K562 (cell line): ENCODE measurements around the gene ENDOD1.

ENCODE experiments used
- ARNT ChIP-seq, 2 experiments: fragments of 450-650 bp; IDR thresholded peaks; 2 replicates each; pipeline ENCODE4 v1.6.1; 2016; ENCODE audit warnings: mild to moderate bottlenecking in 1 of 2
- EP300 ChIP-seq: IDR thresholded peaks from 2 replicates; pipeline ENCODE4 v1.6.1; 2012; ENCODE audit warnings: low read length, improper control_type of control experiment
- GABPB1 ChIP-seq: sonication (generic); formaldehyde crosslinking; IDR thresholded peaks from 2 replicates; pipeline ENCODE4 v1.8.0; 2022; ENCODE audit warnings: mild to moderate bottlenecking, missing genetic modification reagents
- HDAC2 ChIP-seq: fragments of 450-650 bp; IDR thresholded peaks from 2 replicates; pipeline ENCODE4 v1.6.1; 2016; ENCODE audit warnings: mild to moderate bottlenecking
- MAZ ChIP-seq, 2 experiments: fragments of 450-650 bp in 1 of 2; sonication (generic) in 1 of 2; formaldehyde crosslinking; IDR thresholded peaks in 1 of 2; conservative IDR thresholded peaks in 1 of 2; 2 replicates each; pipeline versions ENCODE4 v1.4.0 to v1.5.0; 2020; ENCODE audit warnings: mild to moderate bottlenecking in 1 of 2, missing genetic modification reagents in 1 of 2
- SMC3 ChIP-seq: conservative IDR thresholded peaks from 2 replicates; pipeline ENCODE4 v1.6.1; 2011; ENCODE audit warnings: low read depth, low read length, improper control_type of control experiment; ENCODE audit not compliant: insufficient read depth
- TOE1 ChIP-seq, 2 experiments: fragments of 450-650 bp in 1 of 2; sonication (generic) in 1 of 2; formaldehyde crosslinking in 1 of 2; IDR thresholded peaks; 2 replicates each; pipeline versions ENCODE4 v1.7.1 to v1.8.0; 2016 to 2022; ENCODE audit warnings: borderline replicate concordance in 2 of 2, mild to moderate bottlenecking in 2 of 2, antibody characterized with exemption in 1 of 2, inconsistent platforms in 1 of 2, low read depth in 1 of 2, missing genetic modification reagents in 1 of 2, moderate library complexity in 1 of 2
- TF ChIP-seq, protein P1 (sequence below): sonication (generic); formaldehyde crosslinking; IDR thresholded peaks from 2 replicates; pipeline ENCODE4 v1.8.0; 2023; ENCODE audit warnings: mild to moderate bottlenecking, missing genetic modification reagents
- TF ChIP-seq, protein P2 (sequence below): sonication (generic); formaldehyde crosslinking; IDR thresholded peaks from 2 replicates; pipeline ENCODE4 v1.5.0; 2020; ENCODE audit warnings: missing genetic modification reagents
- TF ChIP-seq, protein P3 (sequence below): IDR thresholded peaks from 2 replicates; pipeline ENCODE4 v1.6.1; 2011; ENCODE audit not compliant: insufficient read length; ENCODE audit errors: extremely low read depth

DNA sequence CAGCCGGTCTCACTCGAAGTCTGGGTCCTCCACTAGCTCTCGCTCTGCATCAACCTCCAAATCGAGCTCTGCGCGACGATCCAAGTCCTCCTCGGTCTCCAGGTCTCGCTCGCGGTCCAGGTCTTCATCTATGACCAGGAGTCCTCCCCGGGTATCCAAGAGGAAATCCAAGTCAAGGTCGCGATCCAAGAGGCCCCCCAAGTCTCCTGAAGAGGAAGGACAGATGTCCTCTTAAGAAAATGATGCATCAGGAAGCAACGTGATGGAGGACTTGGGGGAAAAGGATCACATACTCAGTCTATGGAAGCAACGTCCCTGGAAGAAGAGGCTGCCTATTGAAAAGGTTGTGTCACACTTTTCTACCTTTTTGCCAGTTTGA, 21.8 kb upstream of the ENDOD1 start:
- TF ChIP-seq, protein P1, sequence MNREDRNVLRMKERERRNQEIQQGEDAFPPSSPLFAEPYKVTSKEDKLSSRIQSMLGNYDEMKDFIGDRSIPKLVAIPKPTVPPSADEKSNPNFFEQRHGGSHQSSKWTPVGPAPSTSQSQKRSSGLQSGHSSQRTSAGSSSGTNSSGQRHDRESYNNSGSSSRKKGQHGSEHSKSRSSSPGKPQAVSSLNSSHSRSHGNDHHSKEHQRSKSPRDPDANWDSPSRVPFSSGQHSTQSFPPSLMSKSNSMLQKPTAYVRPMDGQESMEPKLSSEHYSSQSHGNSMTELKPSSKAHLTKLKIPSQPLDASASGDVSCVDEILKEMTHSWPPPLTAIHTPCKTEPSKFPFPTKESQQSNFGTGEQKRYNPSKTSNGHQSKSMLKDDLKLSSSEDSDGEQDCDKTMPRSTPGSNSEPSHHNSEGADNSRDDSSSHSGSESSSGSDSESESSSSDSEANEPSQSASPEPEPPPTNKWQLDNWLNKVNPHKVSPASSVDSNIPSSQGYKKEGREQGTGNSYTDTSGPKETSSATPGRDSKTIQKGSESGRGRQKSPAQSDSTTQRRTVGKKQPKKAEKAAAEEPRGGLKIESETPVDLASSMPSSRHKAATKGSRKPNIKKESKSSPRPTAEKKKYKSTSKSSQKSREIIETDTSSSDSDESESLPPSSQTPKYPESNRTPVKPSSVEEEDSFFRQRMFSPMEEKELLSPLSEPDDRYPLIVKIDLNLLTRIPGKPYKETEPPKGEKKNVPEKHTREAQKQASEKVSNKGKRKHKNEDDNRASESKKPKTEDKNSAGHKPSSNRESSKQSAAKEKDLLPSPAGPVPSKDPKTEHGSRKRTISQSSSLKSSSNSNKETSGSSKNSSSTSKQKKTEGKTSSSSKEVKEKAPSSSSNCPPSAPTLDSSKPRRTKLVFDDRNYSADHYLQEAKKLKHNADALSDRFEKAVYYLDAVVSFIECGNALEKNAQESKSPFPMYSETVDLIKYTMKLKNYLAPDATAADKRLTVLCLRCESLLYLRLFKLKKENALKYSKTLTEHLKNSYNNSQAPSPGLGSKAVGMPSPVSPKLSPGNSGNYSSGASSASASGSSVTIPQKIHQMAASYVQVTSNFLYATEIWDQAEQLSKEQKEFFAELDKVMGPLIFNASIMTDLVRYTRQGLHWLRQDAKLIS (CRISPR knock-in tag) = no peak
- TF ChIP-seq GABPB1 = no peak; the same call in 1 of the 2 replicates
- TF ChIP-seq, protein P2, sequence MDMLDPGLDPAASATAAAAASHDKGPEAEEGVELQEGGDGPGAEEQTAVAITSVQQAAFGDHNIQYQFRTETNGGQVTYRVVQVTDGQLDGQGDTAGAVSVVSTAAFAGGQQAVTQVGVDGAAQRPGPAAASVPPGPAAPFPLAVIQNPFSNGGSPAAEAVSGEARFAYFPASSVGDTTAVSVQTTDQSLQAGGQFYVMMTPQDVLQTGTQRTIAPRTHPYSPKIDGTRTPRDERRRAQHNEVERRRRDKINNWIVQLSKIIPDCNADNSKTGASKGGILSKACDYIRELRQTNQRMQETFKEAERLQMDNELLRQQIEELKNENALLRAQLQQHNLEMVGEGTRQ (CRISPR knock-in tag) = no peak
- no peak for TF ChIP-seq SMC3
- no peak for TF ChIP-seq TOE1 (IDR thresholded peaks at IDR 0.05; ENCODE audit: borderline replicate concordance)
- no peak for TF ChIP-seq TOE1 (CRISPR knock-in tag; IDR thresholded peaks at IDR 0.05; ENCODE audit: borderline replicate concordance, low read depth)
- TF ChIP-seq EP300 = no peak
- no peak for TF ChIP-seq HDAC2
- no peak for TF ChIP-seq MAZ (CRISPR knock-in tag; conservative IDR thresholded peaks at IDR 0.05 in 1 of 2, IDR thresholded peaks at IDR 0.05 in 1 of 2)
- TF ChIP-seq ARNT (IDR thresholded peaks at IDR 0.05) = no peak
- TF ChIP-seq, protein P3, sequence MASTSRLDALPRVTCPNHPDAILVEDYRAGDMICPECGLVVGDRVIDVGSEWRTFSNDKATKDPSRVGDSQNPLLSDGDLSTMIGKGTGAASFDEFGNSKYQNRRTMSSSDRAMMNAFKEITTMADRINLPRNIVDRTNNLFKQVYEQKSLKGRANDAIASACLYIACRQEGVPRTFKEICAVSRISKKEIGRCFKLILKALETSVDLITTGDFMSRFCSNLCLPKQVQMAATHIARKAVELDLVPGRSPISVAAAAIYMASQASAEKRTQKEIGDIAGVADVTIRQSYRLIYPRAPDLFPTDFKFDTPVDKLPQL = no peak
